HepG2 (cell line): ENCODE results near the gene NUP85. TPM values are rescaled to one million over a fixed set of nuclear protein-coding genes. Genes with fewer than 3 reads are reported as not detected.
A peak's percentile ranks its signal among the peaks of the same experiment; 100 is the strongest.

Source experiments
- EP300 ChIP-seq, 3 experiments: sonication (generic) in 1 of 3; formaldehyde crosslinking in 1 of 3; IDR thresholded peaks; 2 replicates each; pipeline versions ENCODE4 v1.5.1 to v1.6.1; 2011 to 2020; ENCODE audit warnings: low read depth in 2 of 3, low read length in 2 of 3, borderline replicate concordance in 1 of 3, improper control_type of control experiment in 1 of 3, mild to moderate bottlenecking in 1 of 3, missing genetic modification reagents in 1 of 3, moderate library complexity in 1 of 3
- FOXK2 ChIP-seq: fragments of 450-650 bp; IDR thresholded peaks from 2 replicates; pipeline ENCODE4 v1.6.1; 2016
- RAD51 ChIP-seq: fragments of 450-650 bp; IDR thresholded peaks from 2 replicates; pipeline ENCODE4 v1.6.1; 2016; ENCODE audit warnings: borderline replicate concordance
- ZFYVE20 ChIP-seq: sonication (generic); formaldehyde crosslinking; IDR thresholded peaks from 2 replicates; pipeline ENCODE4 v1.8.0; 2023; ENCODE audit warnings: low read depth, mild to moderate bottlenecking, moderate library complexity, missing genetic modification reagents, borderline replicate concordance
- ZNF251 ChIP-seq: sonication (generic); formaldehyde crosslinking; IDR thresholded peaks from 2 replicates; pipeline ENCODE4 v1.9.0; 2021; ENCODE audit warnings: mild to moderate bottlenecking, missing genetic modification reagents
- ZNF350 ChIP-seq: sonication (generic); formaldehyde crosslinking; IDR thresholded peaks from 2 replicates; pipeline ENCODE4 v1.4.0; 2020; ENCODE audit warnings: mild to moderate bottlenecking, low read depth, missing genetic modification reagents, borderline replicate concordance
- polyA plus RNA-seq, 8 experiments: library from polyadenylated mRNA; depleted of rRNA in 3 of 8; stranded (reverse) in 7 of 8; unstranded in 1 of 8; fragments of >200 nt; fragmentation: Illumina TruSeq in 4 of 8; extraction: Trizol in 4 of 8; gene quantifications; 2 replicates each; pipeline versions ENCODE4 v1.2.1 to v1.2.3, GENCODE V29; 2011 to 2016; ENCODE audit warnings: low read depth in 4 of 8, missing spikeins in 1 of 8, mixed read lengths in 1 of 8; ENCODE audit not compliant: insufficient read depth in 1 of 8
- total RNA-seq, 5 experiments: library from RNA; depleted of rRNA; stranded (reverse); fragments of >200 nt; fragmentation: Illumina TruSeq; extraction: Trizol; gene quantifications; 2 replicates each; pipeline ENCODE4 v1.2.3, GENCODE V29; 2016; ENCODE audit warnings: low read depth in 1 of 5
- TF ChIP-seq, protein P1 (sequence below): sonication (generic); formaldehyde crosslinking; IDR thresholded peaks from 2 replicates; pipeline ENCODE4 v1.8.0; 2022; ENCODE audit warnings: mild to moderate bottlenecking, missing genetic modification reagents, moderate library complexity
- TF ChIP-seq, protein P2 (sequence below): sonication (generic); formaldehyde crosslinking; IDR thresholded peaks from 2 replicates; pipeline ENCODE4 v1.4.0; 2020; ENCODE audit warnings: mild to moderate bottlenecking, missing genetic modification reagents
- TF ChIP-seq, protein P3 (sequence below): sonication (generic); formaldehyde crosslinking; IDR thresholded peaks from 2 replicates; pipeline ENCODE4 v1.4.0; 2020; ENCODE audit warnings: mild to moderate bottlenecking, missing genetic modification reagents
- TF ChIP-seq, protein P4 (sequence below): sonication (generic); formaldehyde crosslinking; IDR thresholded peaks from 2 replicates; pipeline ENCODE4 v1.4.0; 2020; ENCODE audit warnings: missing genetic modification reagents

NUP85 gene
- total and polyA plus RNA-seq, 2 of the 13 experiments (the other 11 are each of a cell fraction or from before 2014, with no cell fraction given): 89.1 to 124 TPM

DNA sequence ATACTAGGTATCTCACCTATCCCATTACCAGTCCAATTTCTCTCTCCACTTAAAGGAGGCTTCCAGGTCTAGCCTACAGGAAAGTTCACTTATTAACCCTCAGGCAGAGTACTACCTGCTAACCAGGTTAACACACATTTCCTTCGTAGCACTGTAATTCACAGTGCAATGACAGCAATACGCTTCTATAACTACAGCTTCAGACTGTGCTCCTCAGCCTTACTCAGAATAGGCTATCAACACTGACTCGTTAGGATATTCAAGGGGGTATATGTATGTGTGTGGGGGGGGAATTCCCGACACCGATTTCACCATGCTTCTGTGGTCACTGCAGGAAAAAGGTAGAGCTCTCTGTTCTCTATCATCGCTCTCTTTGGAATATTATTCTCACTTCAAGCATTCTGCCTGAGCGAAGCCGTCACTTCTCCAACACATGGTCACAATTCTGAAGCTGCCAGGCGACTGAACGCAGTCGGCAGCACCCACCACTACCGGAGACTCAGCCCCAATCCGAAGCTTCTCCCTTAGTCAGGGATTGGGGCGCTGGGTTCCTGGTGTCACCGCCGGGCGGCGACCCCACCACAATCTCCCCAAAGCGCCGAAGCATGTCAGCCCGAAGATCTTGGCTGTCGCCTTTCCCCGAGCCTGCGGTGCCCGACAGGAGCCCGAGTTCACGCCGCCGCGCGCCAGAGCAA lies 55.3 kb downstream of the NUP85 start (continued):
- TF ChIP-seq ZFYVE20 (CRISPR knock-in tag) (no peak), ZNF350 (CRISPR knock-in tag) (no peak), EP300 (IDR thresholded peaks at IDR 0.05; ENCODE audit: low read depth in 2 of 2, low read length in 2 of 2) (no peak), EP300 (CRISPR knock-in tag; IDR thresholded peaks at IDR 0.05; ENCODE audit: borderline replicate concordance) (no peak), RAD51 (no peak), FOXK2 (no peak), ZNF251 (CRISPR knock-in tag) (no peak)
- TF ChIP-seq, protein P1, sequence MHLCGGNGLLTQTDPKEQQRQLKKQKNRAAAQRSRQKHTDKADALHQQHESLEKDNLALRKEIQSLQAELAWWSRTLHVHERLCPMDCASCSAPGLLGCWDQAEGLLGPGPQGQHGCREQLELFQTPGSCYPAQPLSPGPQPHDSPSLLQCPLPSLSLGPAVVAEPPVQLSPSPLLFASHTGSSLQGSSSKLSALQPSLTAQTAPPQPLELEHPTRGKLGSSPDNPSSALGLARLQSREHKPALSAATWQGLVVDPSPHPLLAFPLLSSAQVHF: peak; percentile 57; the same call in 1 of the 2 replicates
- TF ChIP-seq, protein P2, sequence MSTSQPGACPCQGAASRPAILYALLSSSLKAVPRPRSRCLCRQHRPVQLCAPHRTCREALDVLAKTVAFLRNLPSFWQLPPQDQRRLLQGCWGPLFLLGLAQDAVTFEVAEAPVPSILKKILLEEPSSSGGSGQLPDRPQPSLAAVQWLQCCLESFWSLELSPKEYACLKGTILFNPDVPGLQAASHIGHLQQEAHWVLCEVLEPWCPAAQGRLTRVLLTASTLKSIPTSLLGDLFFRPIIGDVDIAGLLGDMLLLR (CRISPR knock-in tag): peak; percentile 75
- TF ChIP-seq, protein P3, sequence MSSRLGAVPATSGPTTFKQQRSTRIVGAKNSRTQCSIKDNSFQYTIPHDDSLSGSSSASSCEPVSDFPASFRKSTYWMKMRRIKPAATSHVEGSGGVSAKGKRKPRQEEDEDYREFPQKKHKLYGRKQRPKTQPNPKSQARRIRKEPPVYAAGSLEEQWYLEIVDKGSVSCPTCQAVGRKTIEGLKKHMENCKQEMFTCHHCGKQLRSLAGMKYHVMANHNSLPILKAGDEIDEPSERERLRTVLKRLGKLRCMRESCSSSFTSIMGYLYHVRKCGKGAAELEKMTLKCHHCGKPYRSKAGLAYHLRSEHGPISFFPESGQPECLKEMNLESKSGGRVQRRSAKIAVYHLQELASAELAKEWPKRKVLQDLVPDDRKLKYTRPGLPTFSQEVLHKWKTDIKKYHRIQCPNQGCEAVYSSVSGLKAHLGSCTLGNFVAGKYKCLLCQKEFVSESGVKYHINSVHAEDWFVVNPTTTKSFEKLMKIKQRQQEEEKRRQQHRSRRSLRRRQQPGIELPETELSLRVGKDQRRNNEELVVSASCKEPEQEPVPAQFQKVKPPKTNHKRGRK (CRISPR knock-in tag): no peak
- TF ChIP-seq, protein P4, sequence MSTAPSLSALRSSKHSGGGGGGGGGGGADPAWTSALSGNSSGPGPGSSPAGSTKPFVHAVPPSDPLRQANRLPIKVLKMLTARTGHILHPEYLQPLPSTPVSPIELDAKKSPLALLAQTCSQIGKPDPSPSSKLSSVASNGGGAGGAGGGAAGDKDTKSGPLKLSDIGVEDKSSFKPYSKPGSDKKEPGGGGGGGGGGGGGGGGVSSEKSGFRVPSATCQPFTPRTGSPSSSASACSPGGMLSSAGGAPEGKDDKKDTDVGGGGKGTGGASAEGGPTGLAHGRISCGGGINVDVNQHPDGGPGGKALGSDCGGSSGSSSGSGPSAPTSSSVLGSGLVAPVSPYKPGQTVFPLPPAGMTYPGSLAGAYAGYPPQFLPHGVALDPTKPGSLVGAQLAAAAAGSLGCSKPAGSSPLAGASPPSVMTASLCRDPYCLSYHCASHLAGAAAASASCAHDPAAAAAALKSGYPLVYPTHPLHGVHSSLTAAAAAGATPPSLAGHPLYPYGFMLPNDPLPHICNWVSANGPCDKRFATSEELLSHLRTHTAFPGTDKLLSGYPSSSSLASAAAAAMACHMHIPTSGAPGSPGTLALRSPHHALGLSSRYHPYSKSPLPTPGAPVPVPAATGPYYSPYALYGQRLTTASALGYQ (CRISPR knock-in tag): no peak
